Stomach (tissue), 4 donors: ENCODE data around the gene SULF2.

ENCODE experiments used
- EP300 ChIP-seq: sonication (generic); formaldehyde crosslinking; IDR thresholded peaks from one replicate; pipeline ENCODE4 v1.6.1; 2017; ENCODE audit warnings: antibody characterized with exemption
- POLR2AphosphoS5 ChIP-seq, 3 donors: sonication (generic); formaldehyde crosslinking; IDR thresholded peaks; one replicate each; pipeline ENCODE4 v1.6.1; 2016; ENCODE audit warnings: antibody characterized with exemption in 3 of 3
- TF ChIP-seq, protein P1 (sequence below), 7 experiments: fragments of 450-650 bp in 4 of 7; fragments of 200-600 bp in 3 of 7; sonication (generic) in 3 of 7; IDR thresholded peaks; one replicate each; pipeline ENCODE4 v1.5.1; 2016 to 2019; ENCODE audit warnings: antibody characterized with exemption in 7 of 7, control low read depth in 2 of 7, mild to moderate bottlenecking in 1 of 7

DNA sequence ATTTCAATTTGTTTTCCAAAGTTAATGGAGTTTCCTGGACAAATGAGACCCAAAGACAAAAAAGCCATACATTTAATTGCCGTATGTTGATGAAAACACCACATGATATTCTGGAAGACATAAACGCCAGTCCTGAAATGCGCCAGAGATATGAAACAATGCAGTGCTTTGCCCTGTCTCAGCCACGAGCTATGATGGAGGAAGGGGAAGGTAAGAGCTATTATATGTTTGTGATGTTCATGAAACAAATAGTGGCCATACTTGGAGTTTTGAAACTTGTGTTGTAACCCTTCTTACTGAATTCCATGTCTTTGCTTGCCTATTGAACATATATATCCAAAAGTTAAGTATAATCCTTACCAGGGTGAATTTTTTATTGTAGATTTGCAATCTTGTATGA lies 157.7 kb downstream of the SULF2 start:
- TF ChIP-seq, protein P1, sequence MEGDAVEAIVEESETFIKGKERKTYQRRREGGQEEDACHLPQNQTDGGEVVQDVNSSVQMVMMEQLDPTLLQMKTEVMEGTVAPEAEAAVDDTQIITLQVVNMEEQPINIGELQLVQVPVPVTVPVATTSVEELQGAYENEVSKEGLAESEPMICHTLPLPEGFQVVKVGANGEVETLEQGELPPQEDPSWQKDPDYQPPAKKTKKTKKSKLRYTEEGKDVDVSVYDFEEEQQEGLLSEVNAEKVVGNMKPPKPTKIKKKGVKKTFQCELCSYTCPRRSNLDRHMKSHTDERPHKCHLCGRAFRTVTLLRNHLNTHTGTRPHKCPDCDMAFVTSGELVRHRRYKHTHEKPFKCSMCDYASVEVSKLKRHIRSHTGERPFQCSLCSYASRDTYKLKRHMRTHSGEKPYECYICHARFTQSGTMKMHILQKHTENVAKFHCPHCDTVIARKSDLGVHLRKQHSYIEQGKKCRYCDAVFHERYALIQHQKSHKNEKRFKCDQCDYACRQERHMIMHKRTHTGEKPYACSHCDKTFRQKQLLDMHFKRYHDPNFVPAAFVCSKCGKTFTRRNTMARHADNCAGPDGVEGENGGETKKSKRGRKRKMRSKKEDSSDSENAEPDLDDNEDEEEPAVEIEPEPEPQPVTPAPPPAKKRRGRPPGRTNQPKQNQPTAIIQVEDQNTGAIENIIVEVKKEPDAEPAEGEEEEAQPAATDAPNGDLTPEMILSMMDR (IDR thresholded peaks at IDR 0.05): no peak
- TF ChIP-seq EP300 (no peak), POLR2AphosphoS5 (IDR thresholded peaks at IDR 0.05) (no peak)
